Measurements from ENCODE around the gene ZNF544.

Gene ZNF544

GRCh38 chr19:58183817-58184215 is 44.9 kb upstream of the ZNF544 start:
- Histone ChIP-seq H3K36me3 (ENCODE audit: control insufficient read depth, insufficient read depth, low read length) (peaks cover 9% of the 10 kb centered on the region), H2AFZ (peak overlapping the region; percentile 94), H3K4me3 (ENCODE audit: low read depth, low read length) (peak overlapping the region; percentile 98), H3K4me1 (peaks cover 10% of the 10 kb centered on the region), H3K4me2 (ENCODE audit: low read length) (peak overlapping the region; percentile 98), H3K9me3 (ENCODE audit: control insufficient read depth, low read length) (peaks cover 6% of the 10 kb centered on the region), H3K27ac (peak overlapping the region; percentile 98), H3K9ac (peak overlapping the region; percentile 98), H3K27me3 (ENCODE audit: control insufficient read depth, insufficient read depth, low read length) (no peaks in the 10 kb centered on the region), H3K79me2 (peaks cover 8% of the 10 kb centered on the region)
- no peak for TF ChIP-seq CTCF (IDR thresholded peaks at IDR 0.05)

GRCh38 chr19:58196901-58197616 is 31.7 kb upstream of the ZNF544 start:
- H3K4me2 ChIP-seq (ENCODE audit: low read length) = no peak overlapping the region
- TF ChIP-seq CTCF (IDR thresholded peaks at IDR 0.05) = no peak
- H3K4me3 ChIP-seq (ENCODE audit: low read depth, low read length) = no peak overlapping the region
- H3K9ac ChIP-seq = no peak overlapping the region
- no peaks in the 10 kb centered on the region for H3K27me3 ChIP-seq (ENCODE audit: control insufficient read depth, insufficient read depth, low read length)
- H3K79me2 ChIP-seq = no peaks in the 10 kb centered on the region
- H3K27ac ChIP-seq = no peak overlapping the region
- H3K36me3 ChIP-seq (ENCODE audit: control insufficient read depth, insufficient read depth, low read length) = peaks cover 50% of the 10 kb centered on the region
- no peaks in the 10 kb centered on the region for H3K4me1 ChIP-seq
- peaks cover 41% of the 10 kb centered on the region for H3K9me3 ChIP-seq (ENCODE audit: control insufficient read depth, low read length)
- H2AFZ ChIP-seq = no peak overlapping the region

- Histone ChIP-seq H3K9ac (no peak overlapping the region), H3K4me3 (ENCODE audit: low read depth, low read length) (no peak overlapping the region), H3K79me2 (no peaks in the 10 kb centered on the region), H3K9me3 (ENCODE audit: control insufficient read depth, low read length) (peaks cover 37% of the 10 kb centered on the region), H3K4me2 (ENCODE audit: low read length) (no peak overlapping the region), H3K27me3 (ENCODE audit: control insufficient read depth, insufficient read depth, low read length) (no peaks in the 10 kb centered on the region), H3K36me3 (ENCODE audit: control insufficient read depth, insufficient read depth, low read length) (peaks cover 30% of the 10 kb centered on the region), H3K4me1 (no peaks in the 10 kb centered on the region), H2AFZ (no peak overlapping the region), H3K27ac (no peak overlapping the region)
- no peak for TF ChIP-seq CTCF (IDR thresholded peaks at IDR 0.05)
Measured at GRCh38 chr19:58203814-58204475, 24.8 kb upstream of the ZNF544 start.

GRCh38 chr19:58204566-58204965 is 24.1 kb upstream of the ZNF544 start:
- no peak overlapping the region for H2AFZ ChIP-seq
- H3K4me1 ChIP-seq = no peaks in the 10 kb centered on the region
- no peaks in the 10 kb centered on the region for H3K79me2 ChIP-seq
- no peak overlapping the region for H3K27ac ChIP-seq
- H3K9ac ChIP-seq = no peak overlapping the region
- no peak overlapping the region for H3K4me2 ChIP-seq (ENCODE audit: low read length)
- no peak for TF ChIP-seq CTCF (IDR thresholded peaks at IDR 0.05)
- H3K4me3 ChIP-seq (ENCODE audit: low read depth, low read length) = no peak overlapping the region
- H3K9me3 ChIP-seq (ENCODE audit: control insufficient read depth, low read length) = peaks cover 37% of the 10 kb centered on the region
- H3K36me3 ChIP-seq (ENCODE audit: control insufficient read depth, insufficient read depth, low read length) = peaks cover 28% of the 10 kb centered on the region
- no peaks in the 10 kb centered on the region for H3K27me3 ChIP-seq (ENCODE audit: control insufficient read depth, insufficient read depth, low read length)
